Measurements from ENCODE around the gene PRPF40B.

DNA sequence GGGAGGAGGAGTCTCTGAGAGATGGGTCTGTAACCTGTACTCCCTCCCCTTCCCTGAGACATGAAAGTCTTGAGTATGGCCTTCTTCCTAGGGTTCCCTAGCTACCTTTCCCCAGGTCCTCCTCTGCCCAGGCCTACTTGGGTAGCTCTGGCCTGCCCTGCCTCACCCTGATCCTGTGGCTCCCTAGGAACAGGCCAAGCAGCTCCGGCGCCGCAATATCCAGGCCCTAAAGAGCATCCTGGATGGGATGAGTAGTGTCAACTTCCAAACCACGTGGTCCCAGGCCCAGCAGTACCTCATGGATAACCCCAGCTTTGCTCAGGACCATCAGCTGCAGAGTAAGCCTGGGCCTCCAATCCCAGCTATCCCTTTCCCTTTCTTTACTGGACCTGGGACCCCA is 12.3 kb downstream of the PRPF40B start:
- TF ChIP-seq, protein P1, sequence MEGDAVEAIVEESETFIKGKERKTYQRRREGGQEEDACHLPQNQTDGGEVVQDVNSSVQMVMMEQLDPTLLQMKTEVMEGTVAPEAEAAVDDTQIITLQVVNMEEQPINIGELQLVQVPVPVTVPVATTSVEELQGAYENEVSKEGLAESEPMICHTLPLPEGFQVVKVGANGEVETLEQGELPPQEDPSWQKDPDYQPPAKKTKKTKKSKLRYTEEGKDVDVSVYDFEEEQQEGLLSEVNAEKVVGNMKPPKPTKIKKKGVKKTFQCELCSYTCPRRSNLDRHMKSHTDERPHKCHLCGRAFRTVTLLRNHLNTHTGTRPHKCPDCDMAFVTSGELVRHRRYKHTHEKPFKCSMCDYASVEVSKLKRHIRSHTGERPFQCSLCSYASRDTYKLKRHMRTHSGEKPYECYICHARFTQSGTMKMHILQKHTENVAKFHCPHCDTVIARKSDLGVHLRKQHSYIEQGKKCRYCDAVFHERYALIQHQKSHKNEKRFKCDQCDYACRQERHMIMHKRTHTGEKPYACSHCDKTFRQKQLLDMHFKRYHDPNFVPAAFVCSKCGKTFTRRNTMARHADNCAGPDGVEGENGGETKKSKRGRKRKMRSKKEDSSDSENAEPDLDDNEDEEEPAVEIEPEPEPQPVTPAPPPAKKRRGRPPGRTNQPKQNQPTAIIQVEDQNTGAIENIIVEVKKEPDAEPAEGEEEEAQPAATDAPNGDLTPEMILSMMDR (IDR thresholded peaks at IDR 0.05; ENCODE audit: low read length), result no peak
- TF ChIP-seq EZH2 (optimal IDR thresholded peaks at IDR 0.05; ENCODE audit: low read depth, low read length), result no peak

Data from MM.1S (cell line).